Hepatocyte (in vitro differentiated cells): Measurements from ENCODE around the gene DNAH9. TPM values are rescaled to one million over a fixed set of nuclear protein-coding genes. Genes with fewer than 3 reads are reported as not detected.

ENCODE experiments used
- DNase-seq: peaks from one replicate; pipeline ENCODE4 v3.0.0-alpha.2; 2016; ENCODE audit warnings: low spot score
- H2AFZ ChIP-seq: fragments of 200-600 bp; sonication (generic); 2 replicates; pipeline ENCODE4 v1.6.0; 2016; ENCODE audit warnings: antibody characterized with exemption, mild to moderate bottlenecking
- H3K27ac ChIP-seq: fragments of 200-600 bp; sonication (generic); 2 replicates; pipeline ENCODE4 v1.5.1; 2016; ENCODE audit warnings: mild to moderate bottlenecking
- H3K27me3 ChIP-seq: fragments of 200-600 bp; sonication (generic); 2 replicates; pipeline ENCODE4 v1.6.1; 2016
- H3K36me3 ChIP-seq: fragments of 200-600 bp; sonication (generic); replicated peaks from 2 replicates; pipeline ENCODE4 v1.5.1; 2016; ENCODE audit warnings: low read depth; ENCODE audit not compliant: insufficient read depth
- H3K4me1 ChIP-seq: fragments of 200-600 bp; sonication (generic); 2 replicates; pipeline ENCODE4 v1.5.1; 2016; ENCODE audit warnings: mild to moderate bottlenecking, moderate library complexity; ENCODE audit not compliant: insufficient read depth
- H3K4me2 ChIP-seq: fragments of 200-600 bp; sonication (generic); 2 replicates; pipeline ENCODE4 v1.6.0; 2016
- H3K4me3 ChIP-seq: fragments of 200-600 bp; sonication (generic); 2 replicates; pipeline ENCODE4 v1.5.1; 2016; ENCODE audit warnings: mild to moderate bottlenecking
- H3K79me2 ChIP-seq: fragments of 200-600 bp; sonication (generic); 2 replicates; pipeline ENCODE4 v1.6.0; 2017; ENCODE audit warnings: mild to moderate bottlenecking
- H3K9me2 ChIP-seq: fragments of 200-600 bp; sonication (generic); replicated peaks from 2 replicates; pipeline ENCODE4 v1.6.0; 2017; ENCODE audit warnings: mild to moderate bottlenecking; ENCODE audit not compliant: insufficient read depth
- H3K9me3 ChIP-seq: fragments of 200-600 bp; sonication (generic); 2 replicates; pipeline ENCODE4 v1.5.1; 2016; ENCODE audit warnings: low read depth, mild to moderate bottlenecking
- H4K20me1 ChIP-seq: fragments of 200-600 bp; sonication (generic); 2 replicates; pipeline ENCODE4 v1.6.0; 2016; ENCODE audit warnings: mild to moderate bottlenecking; ENCODE audit not compliant: insufficient read depth, poor library complexity, severe bottlenecking
- EZH2 ChIP-seq: fragments of 200-600 bp; sonication (generic); IDR thresholded peaks from 2 replicates; pipeline ENCODE4 v1.6.1; 2016; ENCODE audit warnings: antibody characterized with exemption, mild to moderate bottlenecking, borderline replicate concordance
- EZH2phosphoT487 ChIP-seq: fragments of 200-600 bp; sonication (generic); IDR thresholded peaks from one replicate; pipeline ENCODE4 v1.6.1; 2018; ENCODE audit warnings: antibody characterized with exemption, mild to moderate bottlenecking, low read depth, moderate library complexity; ENCODE audit not compliant: unreplicated experiment, severe bottlenecking
- WGBS: methylation state at CpG from one replicate; pipeline ENCODE4 v1.1.6; 2016; ENCODE audit warnings: low lambda C conversion rate; ENCODE audit errors: missing lambda C conversion rate; 5-methylcytosine and 5-hydroxymethylcytosine counted together
- polyA plus RNA-seq: library from polyadenylated mRNA; unstranded; fragments of >200 nt; fragmentation: Nextera tagmentation; extraction: Ambion mirVana; gene quantifications from 2 replicates; pipeline ENCODE4 v1.2.1, GENCODE V29; 2016
- total RNA-seq: library from RNA; depleted of rRNA; stranded (reverse); fragments of >200 nt; gene quantifications from 2 replicates; pipeline ENCODE4 v1.2.3, GENCODE V29; 2014
- TF ChIP-seq, protein P1 (sequence below): fragments of 200-600 bp; sonication (generic); IDR thresholded peaks from 2 replicates; pipeline ENCODE4 v1.5.1; 2016; ENCODE audit warnings: antibody characterized with exemption, mild to moderate bottlenecking; ENCODE audit not compliant: poor library complexity

Gene DNAH9
- total and polyA plus RNA-seq, 2 experiments from 2014 or later, result 1.2 to 2.7 TPM

- peak overlapping the region; percentile 51 for H3K4me2 ChIP-seq
- H3K27ac ChIP-seq, result no peak overlapping the region
- no peaks in the 10 kb centered on the region for H3K9me2 ChIP-seq
- H2AFZ ChIP-seq, result no peak overlapping the region
- H3K4me3 ChIP-seq, result no peak overlapping the region
- peak; percentile 94 for DNase-seq
- no peaks in the 10 kb centered on the region for H3K27me3 ChIP-seq
- H3K4me1 ChIP-seq, result no peaks in the 10 kb centered on the region
- H4K20me1 ChIP-seq, result no peaks in the 10 kb centered on the region
- no peaks in the 10 kb centered on the region for H3K36me3 ChIP-seq
- WGBS, result 41% methylated on average over 18 of the region's 18 CpGs
- TF ChIP-seq EZH2phosphoT487 (no peak), EZH2 (no peak)
- TF ChIP-seq, protein P1, sequence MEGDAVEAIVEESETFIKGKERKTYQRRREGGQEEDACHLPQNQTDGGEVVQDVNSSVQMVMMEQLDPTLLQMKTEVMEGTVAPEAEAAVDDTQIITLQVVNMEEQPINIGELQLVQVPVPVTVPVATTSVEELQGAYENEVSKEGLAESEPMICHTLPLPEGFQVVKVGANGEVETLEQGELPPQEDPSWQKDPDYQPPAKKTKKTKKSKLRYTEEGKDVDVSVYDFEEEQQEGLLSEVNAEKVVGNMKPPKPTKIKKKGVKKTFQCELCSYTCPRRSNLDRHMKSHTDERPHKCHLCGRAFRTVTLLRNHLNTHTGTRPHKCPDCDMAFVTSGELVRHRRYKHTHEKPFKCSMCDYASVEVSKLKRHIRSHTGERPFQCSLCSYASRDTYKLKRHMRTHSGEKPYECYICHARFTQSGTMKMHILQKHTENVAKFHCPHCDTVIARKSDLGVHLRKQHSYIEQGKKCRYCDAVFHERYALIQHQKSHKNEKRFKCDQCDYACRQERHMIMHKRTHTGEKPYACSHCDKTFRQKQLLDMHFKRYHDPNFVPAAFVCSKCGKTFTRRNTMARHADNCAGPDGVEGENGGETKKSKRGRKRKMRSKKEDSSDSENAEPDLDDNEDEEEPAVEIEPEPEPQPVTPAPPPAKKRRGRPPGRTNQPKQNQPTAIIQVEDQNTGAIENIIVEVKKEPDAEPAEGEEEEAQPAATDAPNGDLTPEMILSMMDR, result peak; percentile 92
- H3K79me2 ChIP-seq, result no peaks in the 10 kb centered on the region
- H3K9me3 ChIP-seq, result no peaks in the 10 kb centered on the region
These were observed 46.3 kb downstream of the DNAH9 start for GRCh38 chr17:11644265-11645212.

DNA sequence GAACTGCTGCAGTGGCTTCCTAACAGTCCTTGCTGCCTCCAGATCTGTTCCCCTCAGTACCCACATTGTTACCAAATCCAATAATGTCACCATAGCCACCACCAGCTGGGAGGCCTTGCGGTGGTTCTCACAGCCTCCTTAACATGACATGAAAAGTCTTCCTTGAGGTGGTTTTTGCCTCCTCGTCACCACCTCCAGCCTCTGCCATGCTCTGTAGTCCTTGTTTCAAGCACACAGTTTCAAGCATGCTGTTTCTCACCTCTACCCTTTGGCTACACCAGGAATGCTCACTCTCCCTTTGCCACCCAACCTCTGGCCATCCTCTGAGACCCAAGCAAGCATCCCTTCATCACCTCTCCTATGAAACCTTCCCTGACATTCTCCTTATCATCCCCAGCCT, 47.2 kb downstream of the DNAH9 start:
- H3K9me2 ChIP-seq, result no peaks in the 10 kb centered on the region

GRCh38 chr17:11651089-11651488, 52.8 kb downstream of the DNAH9 start:
- no peaks in the 10 kb centered on the region for H3K36me3 ChIP-seq
- H4K20me1 ChIP-seq, result no peaks in the 10 kb centered on the region
- no peaks in the 10 kb centered on the region for H3K9me3 ChIP-seq
- no peak overlapping the region for H3K4me2 ChIP-seq
- no peak overlapping the region for H2AFZ ChIP-seq
- TF ChIP-seq EZH2 (no peak), EZH2phosphoT487 (no peak)
- TF ChIP-seq, protein P1, result no peak
- 88% methylated on average over 3 of the region's 3 CpGs for WGBS
- no peaks in the 10 kb centered on the region for H3K79me2 ChIP-seq
- no peak overlapping the region for H3K27ac ChIP-seq
- H3K4me1 ChIP-seq, result no peaks in the 10 kb centered on the region
- H3K4me3 ChIP-seq, result no peak overlapping the region
- DNase-seq, result no peak
- no peaks in the 10 kb centered on the region for H3K27me3 ChIP-seq
- H3K9me2 ChIP-seq, result no peaks in the 10 kb centered on the region

More for the DNA sequence above, 47.2 kb downstream of the DNAH9 start:
- 97% methylated on average over 2 of the region's 2 CpGs for WGBS
- no peaks in the 10 kb centered on the region for H4K20me1 ChIP-seq
- H3K4me2 ChIP-seq, result no peak overlapping the region
- TF ChIP-seq EZH2 (no peak), EZH2phosphoT487 (no peak)
- TF ChIP-seq, protein P1, result no peak
- no peaks in the 10 kb centered on the region for H3K79me2 ChIP-seq
- no peak overlapping the region for H2AFZ ChIP-seq
- no peak overlapping the region for H3K4me3 ChIP-seq
- no peak for DNase-seq
- H3K27me3 ChIP-seq, result no peaks in the 10 kb centered on the region
- H3K4me1 ChIP-seq, result no peaks in the 10 kb centered on the region
- no peaks in the 10 kb centered on the region for H3K36me3 ChIP-seq
- no peaks in the 10 kb centered on the region for H3K9me3 ChIP-seq
- no peak overlapping the region for H3K27ac ChIP-seq
